GM06990 (cell line): Measurements from ENCODE around the gene FNDC10.

Source experiments
- DNase-seq: peaks from one replicate; pipeline ENCODE4 v3.0.0-alpha.2; 2011; ENCODE audit not compliant: insufficient read length; ENCODE audit errors: extremely low read depth
- H3K27me3 ChIP-seq: replicated peaks from 2 replicates; pipeline ENCODE4 v1.6.0; 2011; ENCODE audit warnings: low read length; ENCODE audit not compliant: control insufficient read depth, insufficient read depth
- H3K36me3 ChIP-seq: 2 replicates; pipeline ENCODE4 v1.5.1; 2011; ENCODE audit warnings: low read length; ENCODE audit not compliant: control insufficient read depth, insufficient read depth
- H3K4me3 ChIP-seq: replicated peaks from 2 replicates; pipeline ENCODE4 v1.5.1; 2011; ENCODE audit warnings: low read depth, mild to moderate bottlenecking, control low read depth, low read length
- CTCF ChIP-seq: IDR thresholded peaks from 2 replicates; pipeline ENCODE4 v1.5.1; 2011; ENCODE audit warnings: low read length, control low read depth, mild to moderate bottlenecking, inconsistent platforms; ENCODE audit not compliant: insufficient read depth, poor library complexity, severe bottlenecking

Gene FNDC10

GRCh38 chr1:1578371-1578940 lies 21.5 kb downstream of the FNDC10 start:
- H3K36me3 ChIP-seq, result no peaks in the 10 kb centered on the region
- TF ChIP-seq CTCF, result no peak
- DNase-seq, result no peak
- no peak overlapping the region for H3K4me3 ChIP-seq
- H3K27me3 ChIP-seq, result no peaks in the 10 kb centered on the region

- Histone ChIP-seq H3K4me3 (no peak overlapping the region), H3K36me3 (no peaks in the 10 kb centered on the region), H3K27me3 (no peaks in the 10 kb centered on the region)
- no peak for DNase-seq
- TF ChIP-seq CTCF, result no peak
Measured at GRCh38 chr1:1577367-1578011, 22.4 kb downstream of the FNDC10 start.

GRCh38 chr1:1574721-1575537 lies 25.0 kb downstream of the FNDC10 start, which contains the start of gene SSU72:
TSS of gene SSU72 (minus strand) at chr1:1574863. CDS start at chr1:1574557, 306 bp downstream.
- peak; percentile 92 for DNase-seq
- no peak for TF ChIP-seq CTCF
- H3K4me3 ChIP-seq, result peak within 1 kb of the TSS; percentile 99

GRCh38 chr1:1573843-1574720 lies 25.9 kb downstream of the FNDC10 start:
- no peak for DNase-seq

More at GRCh38 chr1:1574721-1575537, 25.0 kb downstream of the FNDC10 start, which contains the start of gene SSU72:
- H3K27me3 ChIP-seq, result no peaks in the 10 kb centered on the region
- H3K36me3 ChIP-seq, result peaks cover 3% of the 10 kb centered on the region

More at GRCh38 chr1:1573843-1574720, 25.9 kb downstream of the FNDC10 start:
- no peaks in the 10 kb centered on the region for H3K27me3 ChIP-seq
- peak overlapping the region; percentile 99 for H3K4me3 ChIP-seq
- H3K36me3 ChIP-seq, result peaks cover 5% of the 10 kb centered on the region
- TF ChIP-seq CTCF, result no peak
